ENCODE results near the gene PPP1R12B.
A peak's percentile ranks its signal among the peaks of the same experiment; 100 is the strongest.
"Not testable (repeated sequence)": the region's sequence is repeated elsewhere in the genome, so short reads cannot be mapped to it uniquely, and the experiment has no call there.

Gene PPP1R12B

DNA sequence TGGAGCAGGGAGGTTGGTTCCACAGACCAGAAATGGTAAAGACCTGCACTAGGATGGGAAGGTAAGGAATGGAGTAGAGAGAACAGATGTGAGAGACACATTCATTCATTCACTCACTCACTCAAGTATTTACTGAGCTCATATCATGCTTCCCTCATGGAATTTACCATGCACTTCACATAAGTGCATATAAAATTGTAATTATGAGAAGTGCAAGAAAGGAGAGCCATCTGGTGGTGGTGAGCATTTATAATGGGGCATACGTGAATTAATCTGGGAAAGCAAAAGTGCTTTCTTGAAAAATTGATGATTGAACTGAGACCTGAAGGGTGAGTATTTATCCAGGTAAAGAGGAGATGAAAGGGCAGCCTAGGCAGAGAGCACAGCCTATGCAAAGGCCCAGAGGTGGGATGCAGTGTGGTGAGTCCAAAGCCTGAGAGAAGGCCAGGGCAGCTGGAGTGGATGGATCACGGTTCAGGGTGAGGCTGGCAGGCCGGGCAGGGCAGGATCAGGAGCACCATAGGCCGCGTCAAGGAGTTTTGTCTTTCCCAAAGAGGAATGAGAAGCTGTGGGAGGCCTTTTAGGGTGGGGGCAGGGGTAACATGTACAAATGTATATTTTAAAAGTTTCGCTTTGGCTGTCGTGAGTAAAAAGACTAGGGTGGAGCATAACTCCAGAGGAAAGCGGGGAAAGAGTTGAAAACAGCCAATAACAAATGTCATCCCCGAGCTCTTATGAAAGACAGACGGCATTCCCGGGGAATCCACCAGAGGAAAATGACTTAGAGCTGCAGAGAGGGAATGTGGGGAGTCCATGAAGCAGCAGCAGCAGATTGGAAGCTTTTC, 266.1 kb downstream of the PPP1R12B start:
- H3K36me3 ChIP-seq (ENCODE audit: control insufficient read depth, insufficient read depth, low read length, severe bottlenecking); H3K9me3 ChIP-seq (ENCODE audit: control insufficient read depth, low read length); H3K27me3 ChIP-seq (replicated peaks; ENCODE audit: control insufficient read depth, insufficient read depth, low read length); H3K4me3 ChIP-seq (ENCODE audit: low read length); H3K9ac ChIP-seq (ENCODE audit: low read length): not testable (repeated sequence)
- peaks cover 22% of the 10 kb centered on the region for H3K4me1 ChIP-seq (ENCODE audit: control insufficient read depth, insufficient read depth, low read length)
- DNase-seq (ENCODE audit: low read depth): peak; percentile 42

- not testable (repeated sequence) for H3K4me3 ChIP-seq (ENCODE audit: low read length); DNase-seq (ENCODE audit: low read depth); H3K27me3 ChIP-seq (replicated peaks; ENCODE audit: control insufficient read depth, insufficient read depth, low read length); H3K9ac ChIP-seq (ENCODE audit: low read length); H3K36me3 ChIP-seq (ENCODE audit: control insufficient read depth, insufficient read depth, low read length, severe bottlenecking); H3K9me3 ChIP-seq (ENCODE audit: control insufficient read depth, low read length)
- H3K4me1 ChIP-seq (ENCODE audit: control insufficient read depth, insufficient read depth, low read length): peaks cover 22% of the 10 kb centered on the region
These were observed 266.7 kb downstream of the PPP1R12B start for GRCh38 chr1:202615208-202615500.

DNA sequence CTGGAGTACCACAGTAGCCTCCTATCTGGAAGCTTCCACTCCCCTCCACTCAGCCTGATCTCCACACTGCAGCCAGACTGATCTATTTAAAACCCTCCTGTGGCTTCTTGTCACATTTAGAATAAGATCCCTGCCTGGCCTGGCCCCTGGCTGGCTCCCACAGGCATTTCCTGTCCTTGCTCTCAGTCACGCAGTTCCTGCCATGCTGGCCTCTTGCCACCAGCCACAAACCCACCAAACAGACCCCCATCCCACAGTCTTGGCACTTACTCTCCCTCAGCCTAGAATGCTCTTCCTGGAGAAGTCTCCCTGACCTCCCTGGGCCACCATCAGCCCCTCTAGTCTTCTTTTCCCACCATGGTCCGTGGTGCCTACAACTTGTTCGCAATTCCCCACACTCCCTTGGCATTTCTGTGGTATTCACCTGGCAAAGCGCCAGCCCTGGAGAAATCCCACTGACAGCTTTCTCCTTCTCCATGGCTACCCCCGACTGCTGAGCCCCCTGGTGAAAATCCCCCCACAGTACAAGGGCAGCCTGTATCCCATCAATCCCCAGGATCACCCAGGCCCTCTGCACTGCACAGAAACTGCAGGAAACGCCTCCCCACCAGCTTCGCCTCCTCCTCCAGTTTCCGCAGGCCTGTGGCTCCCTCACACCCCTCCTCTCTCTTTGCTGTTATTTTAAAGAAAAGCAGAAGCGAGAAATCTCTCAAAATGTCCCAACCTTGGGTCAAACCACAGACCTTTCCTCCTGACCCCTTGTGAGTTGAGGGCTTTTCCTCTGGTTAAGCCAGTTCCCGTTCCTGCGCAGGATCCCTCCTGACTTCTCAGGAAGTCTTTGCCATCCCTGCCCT, 267.2 kb downstream of the PPP1R12B start:
- Histone ChIP-seq H3K9ac (ENCODE audit: low read length) (no peak overlapping the region), H3K27me3 (replicated peaks; ENCODE audit: control insufficient read depth, insufficient read depth, low read length) (peaks cover 2% of the 10 kb centered on the region), H3K4me3 (ENCODE audit: low read length) (no peak overlapping the region), H3K4me1 (ENCODE audit: control insufficient read depth, insufficient read depth, low read length) (peaks cover 22% of the 10 kb centered on the region), H3K9me3 (ENCODE audit: control insufficient read depth, low read length) (no peaks in the 10 kb centered on the region), H3K36me3 (ENCODE audit: control insufficient read depth, insufficient read depth, low read length, severe bottlenecking) (no peaks in the 10 kb centered on the region)
- DNase-seq (ENCODE audit: low read depth): peak; percentile 32

DNA sequence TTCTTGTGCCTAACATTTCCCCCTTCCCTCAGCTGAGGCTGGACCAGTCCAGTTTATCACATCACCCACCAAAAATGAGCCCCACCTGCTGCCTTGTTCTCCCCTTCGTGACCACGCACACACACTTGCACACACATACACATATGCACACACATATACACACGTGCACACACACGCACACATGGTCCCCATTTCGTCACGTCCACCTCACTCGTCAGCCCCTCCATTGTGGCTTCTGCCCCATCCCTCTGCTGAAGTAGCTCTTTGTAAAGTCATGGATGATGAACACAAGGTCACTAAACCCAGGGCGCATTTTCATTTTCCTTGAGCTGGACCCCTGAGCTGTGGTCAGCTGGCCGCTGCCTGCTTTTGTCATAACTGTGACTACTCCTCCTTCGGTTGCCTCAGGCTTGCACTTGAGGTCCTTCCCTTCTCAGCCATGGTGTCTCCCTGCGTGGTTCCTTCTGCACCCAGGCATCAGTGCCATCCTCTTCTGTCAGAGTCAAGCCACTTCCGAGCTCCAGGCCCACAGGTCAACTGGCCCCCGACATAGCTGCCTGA, 267.9 kb downstream of the PPP1R12B start:
- H3K4me3 ChIP-seq (ENCODE audit: low read length): no peak overlapping the region
- no peak for DNase-seq (ENCODE audit: low read depth)

DNA sequence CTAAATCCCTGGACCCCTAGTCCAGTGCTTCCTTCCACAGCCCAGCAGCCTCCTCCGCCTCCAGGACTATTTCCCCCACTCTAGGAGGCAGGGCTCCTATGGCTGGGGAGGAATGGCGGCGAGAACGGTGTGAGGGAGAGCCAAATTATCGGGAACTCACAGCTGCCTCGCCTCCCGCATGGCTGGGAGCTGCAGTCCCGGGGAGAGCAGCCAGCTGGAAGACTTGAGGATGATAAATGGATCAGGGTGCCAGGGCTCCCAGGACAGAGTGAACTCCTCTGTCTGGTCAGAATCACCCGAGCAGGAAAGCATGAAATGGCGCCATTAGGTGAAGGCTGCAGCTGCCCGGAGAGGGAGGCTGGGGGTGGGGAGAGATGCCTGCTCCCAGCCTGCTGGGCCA, 270.5 kb downstream of the PPP1R12B start:
- not testable (repeated sequence) for H3K27me3 ChIP-seq (replicated peaks; ENCODE audit: control insufficient read depth, insufficient read depth, low read length); H3K36me3 ChIP-seq (ENCODE audit: control insufficient read depth, insufficient read depth, low read length, severe bottlenecking); H3K9me3 ChIP-seq (ENCODE audit: control insufficient read depth, low read length); H3K9ac ChIP-seq (ENCODE audit: low read length); DNase-seq (ENCODE audit: low read depth); H3K4me3 ChIP-seq (ENCODE audit: low read length)
- peaks cover 38% of the 10 kb centered on the region for H3K4me1 ChIP-seq (ENCODE audit: control insufficient read depth, insufficient read depth, low read length)

More for the DNA sequence above, 267.9 kb downstream of the PPP1R12B start:
- Histone ChIP-seq H3K9me3 (ENCODE audit: control insufficient read depth, low read length) (no peaks in the 10 kb centered on the region), H3K4me1 (ENCODE audit: control insufficient read depth, insufficient read depth, low read length) (peaks cover 22% of the 10 kb centered on the region), H3K36me3 (ENCODE audit: control insufficient read depth, insufficient read depth, low read length, severe bottlenecking) (no peaks in the 10 kb centered on the region), H3K27me3 (replicated peaks; ENCODE audit: control insufficient read depth, insufficient read depth, low read length) (peaks cover 4% of the 10 kb centered on the region), H3K9ac (ENCODE audit: low read length) (no peak overlapping the region)

DNA sequence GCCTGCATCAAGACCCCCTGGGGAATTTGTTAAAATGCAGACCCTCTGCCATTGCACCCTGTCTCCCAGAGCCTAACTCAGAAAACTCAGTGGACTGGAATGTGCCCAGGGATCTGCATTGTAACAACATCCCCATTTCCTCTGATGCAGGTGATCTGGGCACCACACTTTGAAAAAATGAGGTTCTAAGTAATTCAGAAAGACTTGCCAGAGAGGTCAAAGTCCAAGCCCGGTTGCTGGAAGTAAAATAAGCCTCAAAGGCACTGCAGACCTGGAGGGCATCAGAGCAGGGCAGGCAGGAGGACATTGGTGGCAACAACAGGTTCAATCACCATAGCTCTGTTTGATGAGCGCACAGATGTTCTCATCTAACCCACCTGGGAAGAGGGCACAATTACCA, 271.0 kb downstream of the PPP1R12B start:
- no peak for DNase-seq (ENCODE audit: low read depth)
- H3K4me3 ChIP-seq (ENCODE audit: low read length): no peak overlapping the region
- H3K4me1 ChIP-seq (ENCODE audit: control insufficient read depth, insufficient read depth, low read length): peaks cover 39% of the 10 kb centered on the region
- peaks cover 4% of the 10 kb centered on the region for H3K27me3 ChIP-seq (replicated peaks; ENCODE audit: control insufficient read depth, insufficient read depth, low read length)
- H3K9ac ChIP-seq (ENCODE audit: low read length): no peak overlapping the region
- H3K9me3 ChIP-seq (ENCODE audit: control insufficient read depth, low read length): no peaks in the 10 kb centered on the region
- H3K36me3 ChIP-seq (ENCODE audit: control insufficient read depth, insufficient read depth, low read length, severe bottlenecking): no peaks in the 10 kb centered on the region

DNA sequence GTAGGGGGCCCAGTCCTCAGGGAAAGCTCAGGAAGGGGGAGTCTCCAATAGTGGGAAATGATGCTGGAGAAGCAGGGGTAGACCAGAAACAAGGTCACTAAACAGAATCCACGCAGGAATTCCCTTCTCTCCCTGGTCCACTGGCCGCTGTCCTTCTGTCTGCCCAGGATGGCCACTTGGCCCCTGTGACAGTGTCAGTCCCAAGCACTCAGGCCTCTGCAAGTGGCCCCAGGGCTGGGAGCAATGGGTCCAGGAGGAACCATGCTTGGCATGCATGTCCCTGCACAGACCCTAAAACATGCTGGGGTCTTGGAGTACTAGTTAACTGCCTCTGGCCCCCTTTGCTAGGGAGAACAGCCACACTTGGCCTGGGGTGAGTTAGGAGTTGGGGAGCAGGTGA, 271.5 kb downstream of the PPP1R12B start:
- DNase-seq (ENCODE audit: low read depth); H3K27me3 ChIP-seq (replicated peaks; ENCODE audit: control insufficient read depth, insufficient read depth, low read length): not testable (repeated sequence)

DNA sequence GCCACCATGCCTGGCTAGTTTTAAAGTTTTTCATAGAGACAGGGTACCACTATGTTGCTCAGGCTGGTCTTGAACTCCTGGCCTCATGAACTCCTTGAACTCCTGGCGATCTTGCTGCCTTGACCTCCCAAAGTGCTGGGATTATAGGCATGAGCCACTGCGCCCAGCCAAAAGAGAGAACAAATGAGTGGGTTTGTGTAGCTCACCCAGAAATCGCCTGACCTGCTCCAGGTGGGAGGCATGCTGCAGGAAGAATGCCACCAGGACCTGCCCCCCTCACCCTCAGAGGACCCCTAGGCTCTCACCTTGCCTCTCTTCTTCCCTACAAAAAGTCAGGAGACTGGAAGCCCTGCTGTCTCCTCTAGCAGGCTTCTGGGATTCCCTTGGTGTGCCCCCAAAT, 272.9 kb downstream of the PPP1R12B start:
- no peaks in the 10 kb centered on the region for H3K9me3 ChIP-seq (ENCODE audit: control insufficient read depth, low read length)
- H3K4me1 ChIP-seq (ENCODE audit: control insufficient read depth, insufficient read depth, low read length): peaks cover 31% of the 10 kb centered on the region
- H3K4me3 ChIP-seq (ENCODE audit: low read length): no peak overlapping the region
- DNase-seq (ENCODE audit: low read depth): no peak
- no peaks in the 10 kb centered on the region for H3K36me3 ChIP-seq (ENCODE audit: control insufficient read depth, insufficient read depth, low read length, severe bottlenecking)
- H3K27me3 ChIP-seq (replicated peaks; ENCODE audit: control insufficient read depth, insufficient read depth, low read length): peaks cover 4% of the 10 kb centered on the region
- no peak overlapping the region for H3K9ac ChIP-seq (ENCODE audit: low read length)

More for the DNA sequence above, 271.5 kb downstream of the PPP1R12B start:
- H3K9ac ChIP-seq (ENCODE audit: low read length); H3K36me3 ChIP-seq (ENCODE audit: control insufficient read depth, insufficient read depth, low read length, severe bottlenecking); H3K4me3 ChIP-seq (ENCODE audit: low read length); H3K9me3 ChIP-seq (ENCODE audit: control insufficient read depth, low read length): not testable (repeated sequence)
- H3K4me1 ChIP-seq (ENCODE audit: control insufficient read depth, insufficient read depth, low read length): peaks cover 39% of the 10 kb centered on the region

- Histone ChIP-seq H3K4me1 (ENCODE audit: control insufficient read depth, insufficient read depth, low read length) (peaks cover 31% of the 10 kb centered on the region), H3K9me3 (ENCODE audit: control insufficient read depth, low read length) (no peaks in the 10 kb centered on the region)
These were observed 273.9 kb downstream of the PPP1R12B start for GRCh38 chr1:202622388-202622787.

DNA sequence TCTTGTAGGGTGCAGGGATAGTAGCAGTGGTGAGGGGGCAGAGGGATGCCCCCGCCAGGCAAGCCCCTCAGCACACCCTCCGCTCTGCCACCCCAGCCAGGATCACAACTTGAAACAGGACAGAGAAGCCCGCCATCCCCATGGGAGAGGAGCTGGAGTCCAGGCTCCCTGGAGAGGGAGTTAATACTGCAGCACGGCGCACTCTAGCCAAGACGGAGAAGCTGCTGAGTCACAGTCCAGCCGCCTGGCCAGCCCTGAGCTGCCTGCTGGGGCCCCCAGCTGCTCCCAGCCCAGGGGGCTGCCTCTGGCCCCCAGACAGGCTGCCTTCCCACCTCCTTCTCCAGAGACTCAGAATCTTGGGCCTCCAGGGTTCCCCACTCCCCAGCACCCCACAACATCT, 274.6 kb downstream of the PPP1R12B start:
- DNase-seq (ENCODE audit: low read depth): peak; percentile 31
- Histone ChIP-seq H3K4me1 (ENCODE audit: control insufficient read depth, insufficient read depth, low read length) (peaks cover 30% of the 10 kb centered on the region), H3K9me3 (ENCODE audit: control insufficient read depth, low read length) (no peaks in the 10 kb centered on the region), H3K4me3 (ENCODE audit: low read length) (peak overlapping the region; percentile 27), H3K27me3 (replicated peaks; ENCODE audit: control insufficient read depth, insufficient read depth, low read length) (peaks cover 4% of the 10 kb centered on the region), H3K36me3 (ENCODE audit: control insufficient read depth, insufficient read depth, low read length, severe bottlenecking) (no peaks in the 10 kb centered on the region), H3K9ac (ENCODE audit: low read length) (peak overlapping the region; percentile 56)

More at GRCh38 chr1:202622388-202622787, 273.9 kb downstream of the PPP1R12B start:
- no peaks in the 10 kb centered on the region for H3K36me3 ChIP-seq (ENCODE audit: control insufficient read depth, insufficient read depth, low read length, severe bottlenecking)
- H3K27me3 ChIP-seq (replicated peaks; ENCODE audit: control insufficient read depth, insufficient read depth, low read length): peaks cover 4% of the 10 kb centered on the region
- no peak for DNase-seq (ENCODE audit: low read depth)
- no peak overlapping the region for H3K4me3 ChIP-seq (ENCODE audit: low read length)
- H3K9ac ChIP-seq (ENCODE audit: low read length): no peak overlapping the region

GRCh38 chr1:202623476-202623875, 275.0 kb downstream of the PPP1R12B start:
- not testable (repeated sequence) for DNase-seq (ENCODE audit: low read depth); H3K36me3 ChIP-seq (ENCODE audit: control insufficient read depth, insufficient read depth, low read length, severe bottlenecking); H3K27me3 ChIP-seq (replicated peaks; ENCODE audit: control insufficient read depth, insufficient read depth, low read length); H3K9me3 ChIP-seq (ENCODE audit: control insufficient read depth, low read length)
- Histone ChIP-seq H3K4me3 (ENCODE audit: low read length) (peak overlapping the region; percentile 27), H3K4me1 (ENCODE audit: control insufficient read depth, insufficient read depth, low read length) (peaks cover 26% of the 10 kb centered on the region), H3K9ac (ENCODE audit: low read length) (peak overlapping the region; percentile 56)

Measured in adipocyte (in vitro differentiated cells).